ENCODE measurements around the gene NEU1. TPM values are rescaled to one million over a fixed set of nuclear protein-coding genes. Genes with fewer than 3 reads are reported as not detected.

The NEU1 gene
- total and polyA plus RNA-seq, 2 of the 8 experiments (the other 6 are each of a cell fraction or from before 2014, with no cell fraction given) = 41.2 to 72.1 TPM

- TF ChIP-seq SAP30 (IDR thresholded peaks at IDR 0.05; ENCODE audit: insufficient read depth, insufficient replicate concordance, low read length) (no peak), FOSL1 (IDR thresholded peaks at IDR 0.05; ENCODE audit: insufficient read depth, low read depth, low read length) (no peak), RXRA (IDR thresholded peaks at IDR 0.05; ENCODE audit: insufficient read depth, low read depth, low read length) (no peak), CHD1 (IDR thresholded peaks at IDR 0.05; ENCODE audit: low read depth, low read length) (no peak), CEBPB (IDR thresholded peaks at IDR 0.05; ENCODE audit: low read depth, low read length) (no peak), NRF1 (IDR thresholded peaks at IDR 0.05; ENCODE audit: low read depth, low read length) (no peak), PHF8 (conservative IDR thresholded peaks at IDR 0.05; ENCODE audit: low read depth, low read length) (no peak), CHD2 (IDR thresholded peaks at IDR 0.05; ENCODE audit: low read length) (no peak)
- TF ChIP-seq, protein P1, sequence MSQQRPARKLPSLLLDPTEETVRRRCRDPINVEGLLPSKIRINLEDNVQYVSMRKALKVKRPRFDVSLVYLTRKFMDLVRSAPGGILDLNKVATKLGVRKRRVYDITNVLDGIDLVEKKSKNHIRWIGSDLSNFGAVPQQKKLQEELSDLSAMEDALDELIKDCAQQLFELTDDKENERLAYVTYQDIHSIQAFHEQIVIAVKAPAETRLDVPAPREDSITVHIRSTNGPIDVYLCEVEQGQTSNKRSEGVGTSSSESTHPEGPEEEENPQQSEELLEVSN (IDR thresholded peaks at IDR 0.05) = no peak
Observed at GRCh38 chr6:31830886-31831335, 31.7 kb downstream of the NEU1 start (continued).
